SK-N-SH treated with all-trans-retinoic acid at 6 μM for 48 hours (cell line): ENCODE measurements around the gene IGFN1.

Source experiments
- CSDC2 ChIP-seq: fragments of 250-450 bp; sonication (Bioruptor Pico); IDR thresholded peaks from 2 replicates; pipeline ENCODE4 v1.5.0; 2020; ENCODE audit warnings: mild to moderate bottlenecking, moderate library complexity
- ESRRG ChIP-seq: fragments of 250-450 bp; sonication (Bioruptor Pico); IDR thresholded peaks from 2 replicates; pipeline ENCODE4 v1.6.1; 2021; ENCODE audit warnings: mild to moderate bottlenecking
- ISL1 ChIP-seq: fragments of 250-450 bp; sonication (Bioruptor Pico); IDR thresholded peaks from 2 replicates; pipeline ENCODE4 v2.1.2; 2022; ENCODE audit warnings: mild to moderate bottlenecking, moderate library complexity
- PPARA ChIP-seq: fragments of 250-450 bp; sonication (Bioruptor Pico); IDR thresholded peaks from 2 replicates; pipeline ENCODE4 v1.5.0; 2020; ENCODE audit warnings: mild to moderate bottlenecking, borderline replicate concordance
- RARB ChIP-seq: fragments of 250-450 bp; sonication (Bioruptor Pico); IDR thresholded peaks from 2 replicates; pipeline ENCODE4 v1.8.0; 2021; ENCODE audit warnings: mild to moderate bottlenecking, moderate library complexity
- TOX ChIP-seq: fragments of 250-450 bp; sonication (Bioruptor Pico); IDR thresholded peaks from 2 replicates; pipeline ENCODE4 v1.8.0; 2021; ENCODE audit warnings: mild to moderate bottlenecking, moderate library complexity, borderline replicate concordance
- ZFP3 ChIP-seq: fragments of 250-450 bp; sonication (Bioruptor Pico); IDR thresholded peaks from 2 replicates; pipeline ENCODE4 v1.5.0; 2020; ENCODE audit warnings: mild to moderate bottlenecking, moderate library complexity
- ZNF565 ChIP-seq: fragments of 450-650 bp; formaldehyde crosslinking; conservative IDR thresholded peaks from 2 replicates; pipeline ENCODE4 v1.5.0; 2020; ENCODE audit warnings: low read depth, mild to moderate bottlenecking, moderate library complexity
- ZNF8 ChIP-seq: fragments of 450-650 bp; formaldehyde crosslinking; IDR thresholded peaks from 2 replicates; pipeline ENCODE4 v1.5.0; 2020; ENCODE audit warnings: mild to moderate bottlenecking, moderate library complexity
- TF ChIP-seq, protein P1 (sequence below): fragments of 250-450 bp; sonication (Bioruptor Pico); IDR thresholded peaks from 2 replicates; pipeline ENCODE4 v1.8.0; 2020; ENCODE audit warnings: mild to moderate bottlenecking, moderate library complexity, borderline replicate concordance
- TF ChIP-seq, protein P2 (sequence below): fragments of 250-450 bp; sonication (Bioruptor Pico); IDR thresholded peaks from 2 replicates; pipeline ENCODE4 v1.5.1; 2020; ENCODE audit warnings: low read depth, mild to moderate bottlenecking, moderate library complexity

DNA sequence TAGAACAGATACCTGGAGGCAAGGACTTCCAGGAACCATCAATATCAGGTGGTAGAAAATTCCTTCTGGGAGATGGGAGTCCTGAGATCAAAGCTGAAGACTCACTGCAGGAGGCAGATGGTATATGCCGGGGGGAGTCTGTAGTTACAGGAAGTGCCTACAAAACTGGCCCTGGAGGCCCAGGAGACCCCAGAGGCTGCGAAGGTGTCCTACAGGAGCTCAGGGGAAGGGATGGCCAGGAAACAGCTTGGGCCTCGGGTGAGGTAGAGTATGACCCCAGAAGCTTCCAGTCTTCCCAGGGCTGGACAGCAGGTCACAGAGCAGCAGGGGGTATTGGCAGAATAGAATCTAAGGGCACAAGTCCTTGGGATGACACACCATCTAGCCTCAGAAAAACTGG lies 16.4 kb downstream of the IGFN1 start:
- TF ChIP-seq CSDC2 (CRISPR knock-in tag) (no peak), ESRRG (no peak), ZFP3 (CRISPR knock-in tag) (no peak), ZNF8 (CRISPR knock-in tag) (no peak), ZNF565 (no peak), TOX (CRISPR knock-in tag) (no peak), ISL1 (CRISPR knock-in tag) (no peak), PPARA (CRISPR knock-in tag) (no peak), RARB (CRISPR knock-in tag) (no peak)
- TF ChIP-seq, protein P1, sequence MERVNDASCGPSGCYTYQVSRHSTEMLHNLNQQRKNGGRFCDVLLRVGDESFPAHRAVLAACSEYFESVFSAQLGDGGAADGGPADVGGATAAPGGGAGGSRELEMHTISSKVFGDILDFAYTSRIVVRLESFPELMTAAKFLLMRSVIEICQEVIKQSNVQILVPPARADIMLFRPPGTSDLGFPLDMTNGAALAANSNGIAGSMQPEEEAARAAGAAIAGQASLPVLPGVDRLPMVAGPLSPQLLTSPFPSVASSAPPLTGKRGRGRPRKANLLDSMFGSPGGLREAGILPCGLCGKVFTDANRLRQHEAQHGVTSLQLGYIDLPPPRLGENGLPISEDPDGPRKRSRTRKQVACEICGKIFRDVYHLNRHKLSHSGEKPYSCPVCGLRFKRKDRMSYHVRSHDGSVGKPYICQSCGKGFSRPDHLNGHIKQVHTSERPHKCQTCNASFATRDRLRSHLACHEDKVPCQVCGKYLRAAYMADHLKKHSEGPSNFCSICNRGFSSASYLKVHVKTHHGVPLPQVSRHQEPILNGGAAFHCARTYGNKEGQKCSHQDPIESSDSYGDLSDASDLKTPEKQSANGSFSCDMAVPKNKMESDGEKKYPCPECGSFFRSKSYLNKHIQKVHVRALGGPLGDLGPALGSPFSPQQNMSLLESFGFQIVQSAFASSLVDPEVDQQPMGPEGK (CRISPR knock-in tag): no peak
- TF ChIP-seq, protein P2, sequence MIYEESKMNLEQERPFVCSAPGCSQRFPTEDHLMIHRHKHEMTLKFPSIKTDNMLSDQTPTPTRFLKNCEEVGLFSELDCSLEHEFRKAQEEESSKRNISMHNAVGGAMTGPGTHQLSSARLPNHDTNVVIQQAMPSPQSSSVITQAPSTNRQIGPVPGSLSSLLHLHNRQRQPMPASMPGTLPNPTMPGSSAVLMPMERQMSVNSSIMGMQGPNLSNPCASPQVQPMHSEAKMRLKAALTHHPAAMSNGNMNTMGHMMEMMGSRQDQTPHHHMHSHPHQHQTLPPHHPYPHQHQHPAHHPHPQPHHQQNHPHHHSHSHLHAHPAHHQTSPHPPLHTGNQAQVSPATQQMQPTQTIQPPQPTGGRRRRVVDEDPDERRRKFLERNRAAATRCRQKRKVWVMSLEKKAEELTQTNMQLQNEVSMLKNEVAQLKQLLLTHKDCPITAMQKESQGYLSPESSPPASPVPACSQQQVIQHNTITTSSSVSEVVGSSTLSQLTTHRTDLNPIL (CRISPR knock-in tag): no peak
